OCI-LY7 (cell line): ENCODE measurements around the gene ITGAE. TPM values are rescaled to one million over a fixed set of nuclear protein-coding genes. Genes with fewer than 3 reads are reported as not detected.

Experiments
- BruUV-seq: library from RNA; stranded (reverse); fragments of 400-500 nt; replicated peaks from 2 replicates; lab custom pipeline; 2021; lab: Mats Ljungman, UMichigan
- CTCF ChIA-PET: fragments of 300-600 bp; sonication (Branson Sonifier 250); formaldehyde crosslinking; loops from one replicate; lab custom pipeline; 2022; ENCODE audit warnings: antibody characterized with exemption; ENCODE audit not compliant: unreplicated experiment; lab: Charles Lee
- POLR2A ChIA-PET: fragments of 300-600 bp; sonication (Branson Sonifier 250); formaldehyde crosslinking; loops from one replicate; lab custom pipeline; 2022; ENCODE audit warnings: antibody characterized with exemption; lab: Charles Lee
- DNase-seq: peaks from one replicate; pipeline ENCODE4 v3.0.0-alpha.2; 2015; ENCODE audit warnings: low spot score
- H2AFZ ChIP-seq: fragments of 200-600 bp; sonication (generic), shearing (Covaris generic); 2 replicates; pipeline ENCODE4 v1.6.1; 2014; ENCODE audit warnings: mild to moderate bottlenecking, antibody characterized with exemption, low read length, moderate library complexity
- H3K27ac ChIP-seq: fragments of 200-600 bp; sonication (generic); 2 replicates; pipeline ENCODE4 v1.5.1; 2014; ENCODE audit warnings: mixed run types, low read depth, mild to moderate bottlenecking, moderate library complexity, low read length, inconsistent platforms; ENCODE audit not compliant: poor library complexity, severe bottlenecking
- H3K36me3 ChIP-seq: fragments of 200-600 bp; sonication (generic); 2 replicates; pipeline ENCODE4 v1.6.1; 2014; ENCODE audit warnings: mild to moderate bottlenecking, antibody characterized with exemption, low read length, moderate library complexity, mixed read lengths; ENCODE audit not compliant: insufficient read depth
- H3K4me1 ChIP-seq: fragments of 200-600 bp; sonication (generic); 2 replicates; pipeline ENCODE4 v1.5.1; 2014; ENCODE audit warnings: mild to moderate bottlenecking, low read length; ENCODE audit not compliant: insufficient read depth, poor library complexity, severe bottlenecking
- H3K4me2 ChIP-seq: fragments of 200-600 bp; sonication (generic); 2 replicates; pipeline ENCODE4 v1.6.1; 2014; ENCODE audit warnings: mild to moderate bottlenecking, low read length
- H3K4me3 ChIP-seq: fragments of 200-600 bp; sonication (generic); 2 replicates; pipeline ENCODE4 v1.5.1; 2014; ENCODE audit warnings: mild to moderate bottlenecking, low read depth, low read length; ENCODE audit not compliant: poor library complexity, severe bottlenecking
- H3K79me2 ChIP-seq: fragments of 200-600 bp; sonication (generic); 2 replicates; pipeline ENCODE4 v1.6.1; 2016; ENCODE audit warnings: low read depth, mild to moderate bottlenecking, low read length, moderate library complexity, mixed read lengths; ENCODE audit not compliant: insufficient read depth
- H3K9me2 ChIP-seq: fragments of 200-600 bp; sonication (generic); 2 replicates; pipeline ENCODE4 v1.6.1; 2016; ENCODE audit warnings: mild to moderate bottlenecking, low read length, mixed read lengths; ENCODE audit not compliant: insufficient read depth
- H3K9me3 ChIP-seq: fragments of 200-600 bp; sonication (generic); 2 replicates; pipeline ENCODE4 v1.6.1; 2014; ENCODE audit warnings: mild to moderate bottlenecking, mixed run types, low read length, mixed read lengths
- H4K20me1 ChIP-seq: fragments of 200-600 bp; sonication (generic); 2 replicates; pipeline ENCODE4 v1.6.1; 2014; ENCODE audit warnings: mild to moderate bottlenecking, antibody characterized with exemption, low read length, moderate library complexity, mixed read lengths; ENCODE audit not compliant: insufficient read depth
- CTCF ChIP-seq: fragments of 200-600 bp; sonication (generic); conservative IDR thresholded peaks from 2 replicates; pipeline ENCODE4 v1.5.1; 2014; ENCODE audit warnings: mild to moderate bottlenecking, antibody characterized with exemption, low read length, moderate library complexity, mixed read lengths
- EZH2phosphoT487 ChIP-seq: fragments of 200-600 bp; sonication (generic); IDR thresholded peaks from 2 replicates; pipeline ENCODE4 v1.6.1; 2018; ENCODE audit warnings: low read depth, borderline replicate concordance, mild to moderate bottlenecking, mixed run types, antibody characterized with exemption, low read length, moderate library complexity, mixed read lengths
- intact Hi-C: fragments of 100-400 bp; cut with micrococcal nuclease; formaldehyde crosslinking; loops from one replicate; pipeline ENCODE4 v1.10.0; 2022; ENCODE audit not compliant: unreplicated experiment
- total RNA-seq, 2 experiments: library from RNA; depleted of rRNA in 1 of 2; stranded (reverse); fragments of >200 nt in 1 of 2; shearing (Covaris generic) in 1 of 2; gene quantifications; 2 replicates each; pipeline ENCODE4 v1.2.3, GENCODE V29; 2014 to 2022

ITGAE gene
- total RNA-seq, 2 experiments from 2014 or later, result 52.2 to 61.2 TPM

GRCh38 chr17:3755335-3756030 lies 45.5 kb downstream of the ITGAE start:
- H4K20me1 ChIP-seq, result no peaks in the 10 kb centered on the region
- ChIA-PET POLR2A (interaction anchor here (0.6 to 0.8 kb wide), 3 partner anchors 10 to 90 kb away, joined by 3 to 10 read pairs (median 3); no protein-coding TSS in a partner anchor), CTCF (no interaction called here)
- TF ChIP-seq EZH2phosphoT487 (no peak), CTCF (no peak)
- intact Hi-C loops, result no loop called here
- no peaks in the 10 kb centered on the region for H3K4me1 ChIP-seq
- no peak overlapping the region for H3K27ac ChIP-seq
- no peak overlapping the region for H3K4me3 ChIP-seq
- no peaks in the 10 kb centered on the region for H3K79me2 ChIP-seq
- H3K4me2 ChIP-seq, result no peak overlapping the region
- DNase-seq, result no peak
- H2AFZ ChIP-seq, result no peak overlapping the region
- H3K36me3 ChIP-seq, result no peaks in the 10 kb centered on the region
- H3K9me2 ChIP-seq, result no peaks in the 10 kb centered on the region
- BruUV-seq, result no TSS peak
- H3K9me3 ChIP-seq, result no peaks in the 10 kb centered on the region

- BruUV-seq, result no TSS peak
- no peak overlapping the region for H3K27ac ChIP-seq
- no peaks in the 10 kb centered on the region for H4K20me1 ChIP-seq
- ChIA-PET CTCF (no interaction called here), POLR2A (no interaction called here)
- no peaks in the 10 kb centered on the region for H3K36me3 ChIP-seq
- no peaks in the 10 kb centered on the region for H3K9me3 ChIP-seq
- no peaks in the 10 kb centered on the region for H3K79me2 ChIP-seq
- no peaks in the 10 kb centered on the region for H3K4me1 ChIP-seq
- no peak overlapping the region for H3K4me2 ChIP-seq
- no peak overlapping the region for H3K4me3 ChIP-seq
- H3K9me2 ChIP-seq, result no peaks in the 10 kb centered on the region
- TF ChIP-seq EZH2phosphoT487 (no peak), CTCF (no peak)
- intact Hi-C loops, result no loop called here
- H2AFZ ChIP-seq, result no peak overlapping the region
- DNase-seq, result no peak
Measured at GRCh38 chr17:3754458-3755334, 46.3 kb downstream of the ITGAE start.
